ENCODE measurements around the gene PRSS3.

GRCh38 chr9:33762343-33762742 is 33.0 kb upstream of the PRSS3 start:
- TF ChIP-seq CTCF (IDR thresholded peaks at IDR 0.05 in 2 of 3, conservative IDR thresholded peaks at IDR 0.05 in 1 of 3; ENCODE audit: control insufficient read depth in 2 of 3, extremely low read depth in 1 of 3, insufficient read depth in 1 of 3, low read depth in 3 of 3, low read length in 3 of 3) (no peak), POLR2A (IDR thresholded peaks at IDR 0.05; ENCODE audit: low read depth, low read length) (no peak), JUND (IDR thresholded peaks at IDR 0.05; ENCODE audit: low read depth, low read length) (no peak), ATF3 (IDR thresholded peaks at IDR 0.05; ENCODE audit: borderline replicate concordance, extremely low read depth, low read depth, low read length) (no peak), IRF5 (IDR thresholded peaks at IDR 0.05; ENCODE audit: borderline replicate concordance) (no peak), CREB1 (IDR thresholded peaks at IDR 0.05; ENCODE audit: low read depth) (no peak), SIX5 (IDR thresholded peaks at IDR 0.05; ENCODE audit: low read depth, low read length, severe bottlenecking) (no peak), MTA3 (IDR thresholded peaks at IDR 0.05; ENCODE audit: borderline replicate concordance, low read length) (no peak), SP1 (IDR thresholded peaks at IDR 0.05; ENCODE audit: low read depth, low read length) (no peak), HDAC6 (IDR thresholded peaks at IDR 0.05; ENCODE audit: unreplicated experiment) (no peak), RFX5 (IDR thresholded peaks at IDR 0.05; ENCODE audit: low read depth, low read length) (no peak), MAX (IDR thresholded peaks at IDR 0.05; ENCODE audit: low read depth, low read length) (no peak), ASH2L (IDR thresholded peaks at IDR 0.05; ENCODE audit: borderline replicate concordance, low read depth) (no peak), ZBTB40 (IDR thresholded peaks at IDR 0.05; ENCODE audit: borderline replicate concordance) (no peak)

Data from GM12878 (cell line).